Body of pancreas (tissue), 4 donors: Measurements from ENCODE around the gene ADGRV1. TPM values are rescaled to one million over a fixed set of nuclear protein-coding genes. Genes with fewer than 3 reads are reported as not detected.

ENCODE experiments used
- ATAC-seq: fragments of 150-250 bp; one replicate; pipeline ENCODE4 v1.9.1; 2016
- DNase-seq, 4 donors: peaks; one replicate each; pipeline ENCODE4 v3.0.0-alpha.2; 2019
- H3K27ac ChIP-seq, 4 donors: fragments of 200-600 bp; sonication (generic); 1 replicate in 3 of 4; 2 replicates in 1 of 4; pipeline versions ENCODE4 v1.5.1 to v1.6.1; 2016 to 2019; ENCODE audit warnings: mild to moderate bottlenecking in 1 of 4, mixed read lengths in 1 of 4, moderate library complexity in 1 of 4
- H3K27me3 ChIP-seq, 2 donors: fragments of 200-600 bp; sonication (generic); one replicate each; pipeline ENCODE4 v1.6.0; 2016; ENCODE audit warnings: mild to moderate bottlenecking in 1 of 2
- H3K36me3 ChIP-seq, 2 donors: fragments of 200-600 bp; sonication (generic); replicated peaks in 1 of 2; 2 replicates each; pipeline ENCODE4 v1.5.1; 2016; ENCODE audit warnings: low read depth in 2 of 2; ENCODE audit not compliant: insufficient read depth in 1 of 2
- H3K4me1 ChIP-seq: fragments of 200-600 bp; sonication (generic); one replicate; pipeline ENCODE4 v1.6.0; 2016
- H3K4me3 ChIP-seq, 2 donors: fragments of 200-600 bp; sonication (generic); 1 replicate in 1 of 2; 2 replicates in 1 of 2; pipeline ENCODE4 v1.5.1; 2016 to 2019
- H3K9me3 ChIP-seq, 3 donors: fragments of 200-600 bp; sonication (generic); 1 replicate in 2 of 3; 2 replicates in 1 of 3; pipeline ENCODE4 v1.5.1; 2016
- CTCF ChIP-seq, 7 experiments: fragments of 450-650 bp in 4 of 7; fragments of 200-600 bp in 3 of 7; sonication (generic) in 3 of 7; IDR thresholded peaks; one replicate each; pipeline ENCODE4 v1.5.1; 2016 to 2019; ENCODE audit warnings: antibody characterized with exemption in 7 of 7
- POLR2A ChIP-seq, 3 donors: fragments of 450-650 bp; IDR thresholded peaks; one replicate each; pipeline ENCODE4 v1.6.1; 2016; ENCODE audit warnings: antibody characterized with exemption in 3 of 3, mild to moderate bottlenecking in 2 of 3
- WGBS, 2 donors: methylation state at CpG; one replicate each; pipeline ENCODE4 v1.1.5; 2017; 5-methylcytosine and 5-hydroxymethylcytosine counted together
- intact Hi-C: fragments of 100-400 bp; cut with DNase I; formaldehyde crosslinking; loops from one replicate; pipeline ENCODE4 v1.15.1; 2023
- total RNA-seq, 2 donors: library from RNA; depleted of rRNA; stranded (reverse); fragments of >200 nt; gene quantifications; one replicate each; pipeline ENCODE4 v1.1.0, GENCODE V29; 2016

Gene ADGRV1
- total RNA-seq, 2 donors from 2014 or later = 19.2 to 21.4 TPM

GRCh38 chr5:90740244-90740799, 181.7 kb downstream of the ADGRV1 start:
- no peak for DNase-seq
- intact Hi-C loops = no loop called here
- Histone ChIP-seq H3K27me3 (no peaks in the 10 kb centered on the region), H3K4me3 (no peak overlapping the region), H3K27ac (no peak overlapping the region), H3K36me3 (no peaks in the 10 kb centered on the region), H3K9me3 (no peaks in the 10 kb centered on the region), H3K4me1 (no peaks in the 10 kb centered on the region)
- WGBS, 2 donors = 83 to 89% methylated on average over 4 of the region's 4 CpGs
- no peak for ATAC-seq
- TF ChIP-seq CTCF (IDR thresholded peaks at IDR 0.05) (no peak), POLR2A (IDR thresholded peaks at IDR 0.05) (no peak)

- WGBS, 2 donors = 55 to 65% methylated on average over 2 of the region's 2 CpGs
- Histone ChIP-seq H3K36me3 (no peaks in the 10 kb centered on the region), H3K9me3 (no peaks in the 10 kb centered on the region), H3K27ac (no peak overlapping the region), H3K4me1 (no peaks in the 10 kb centered on the region), H3K27me3 (no peaks in the 10 kb centered on the region), H3K4me3 (no peak overlapping the region)
- no peak for ATAC-seq
- DNase-seq = no peak
- intact Hi-C loops = no loop called here
- TF ChIP-seq POLR2A (IDR thresholded peaks at IDR 0.05) (no peak), CTCF (IDR thresholded peaks at IDR 0.05) (no peak)
Observed at GRCh38 chr5:90741022-90741564, 182.5 kb downstream of the ADGRV1 start.

- no peak for ATAC-seq
- H3K27ac ChIP-seq = no peak overlapping the region
- no peaks in the 10 kb centered on the region for H3K36me3 ChIP-seq
- H3K4me3 ChIP-seq = no peak overlapping the region
- no peaks in the 10 kb centered on the region for H3K27me3 ChIP-seq
- intact Hi-C loops = no loop called here
- H3K4me1 ChIP-seq = no peaks in the 10 kb centered on the region
- 96 to 100% methylated on average over 1 of the region's 1 CpG for WGBS, 2 donors
- H3K9me3 ChIP-seq = no peaks in the 10 kb centered on the region
- DNase-seq = no peak
- TF ChIP-seq POLR2A (IDR thresholded peaks at IDR 0.05) = no peak
- no peak for TF ChIP-seq CTCF (IDR thresholded peaks at IDR 0.05)
Observed at GRCh38 chr5:90746119-90746518, 187.5 kb downstream of the ADGRV1 start.

GRCh38 chr5:90747175-90747574, 188.6 kb downstream of the ADGRV1 start:
- H3K4me1 ChIP-seq = no peaks in the 10 kb centered on the region
- H3K9me3 ChIP-seq = no peaks in the 10 kb centered on the region
- no peaks in the 10 kb centered on the region for H3K36me3 ChIP-seq
- no peaks in the 10 kb centered on the region for H3K27me3 ChIP-seq
- ATAC-seq (no peak), DNase-seq (no peak)
- 65 to 72% methylated on average over 3 of the region's 3 CpGs for WGBS, 2 donors
- no peak overlapping the region for H3K27ac ChIP-seq
- intact Hi-C loops = no loop called here
- no peak overlapping the region for H3K4me3 ChIP-seq
- TF ChIP-seq CTCF (IDR thresholded peaks at IDR 0.05) (no peak), POLR2A (IDR thresholded peaks at IDR 0.05) (no peak)

GRCh38 chr5:90747693-90748092, 189.1 kb downstream of the ADGRV1 start:
- no peaks in the 10 kb centered on the region for H3K27me3 ChIP-seq
- WGBS, 2 donors = 83 to 84% methylated on average over 2 of the region's 2 CpGs
- no peaks in the 10 kb centered on the region for H3K36me3 ChIP-seq
- no peak overlapping the region for H3K27ac ChIP-seq
- intact Hi-C loops = no loop called here
- no peak for TF ChIP-seq CTCF (IDR thresholded peaks at IDR 0.05)
- no peak for TF ChIP-seq POLR2A (IDR thresholded peaks at IDR 0.05)
- DNase-seq (no peak), ATAC-seq (no peak)
- no peak overlapping the region for H3K4me3 ChIP-seq
- no peaks in the 10 kb centered on the region for H3K4me1 ChIP-seq
- no peaks in the 10 kb centered on the region for H3K9me3 ChIP-seq
